ENCODE data around the gene AP2B1. TPM values are rescaled to one million over a fixed set of nuclear protein-coding genes. Genes with fewer than 3 reads are reported as not detected.

AP2B1 gene
- total RNA-seq, 1 experiment from 2014 or later: 70.2 TPM

- ATAC-seq (no peak), DNase-seq (no peak)
- H3K9me2 ChIP-seq (replicated peaks; ENCODE audit: low read length): no peaks in the 10 kb centered on the region
- H3K4me3 ChIP-seq (ENCODE audit: low read length): no peak overlapping the region
- H3K36me3 ChIP-seq (ENCODE audit: low read depth, low read length): no peaks in the 10 kb centered on the region
- H3K27ac ChIP-seq (ENCODE audit: low read length): no peak overlapping the region
- ChIA-PET CTCF (no interaction called here), POLR2A (ENCODE audit: unreplicated experiment) (no interaction called here)
- H3K79me2 ChIP-seq (ENCODE audit: low read length): no peaks in the 10 kb centered on the region
- no peaks in the 10 kb centered on the region for H3F3A ChIP-seq (ENCODE audit: low read length, unreplicated experiment)
- H3K4me2 ChIP-seq (ENCODE audit: low read length): no peak overlapping the region
- no peak overlapping the region for H2AFZ ChIP-seq (ENCODE audit: low read length)
- H3K27me3 ChIP-seq (ENCODE audit: low read length): no peaks in the 10 kb centered on the region
- TF ChIP-seq EZH2phosphoT487 (IDR thresholded peaks at IDR 0.05; ENCODE audit: borderline replicate concordance, low read length) (no peak), EZH2 (IDR thresholded peaks at IDR 0.05; ENCODE audit: low read length, unreplicated experiment) (no peak)
- TF ChIP-seq, protein P1, sequence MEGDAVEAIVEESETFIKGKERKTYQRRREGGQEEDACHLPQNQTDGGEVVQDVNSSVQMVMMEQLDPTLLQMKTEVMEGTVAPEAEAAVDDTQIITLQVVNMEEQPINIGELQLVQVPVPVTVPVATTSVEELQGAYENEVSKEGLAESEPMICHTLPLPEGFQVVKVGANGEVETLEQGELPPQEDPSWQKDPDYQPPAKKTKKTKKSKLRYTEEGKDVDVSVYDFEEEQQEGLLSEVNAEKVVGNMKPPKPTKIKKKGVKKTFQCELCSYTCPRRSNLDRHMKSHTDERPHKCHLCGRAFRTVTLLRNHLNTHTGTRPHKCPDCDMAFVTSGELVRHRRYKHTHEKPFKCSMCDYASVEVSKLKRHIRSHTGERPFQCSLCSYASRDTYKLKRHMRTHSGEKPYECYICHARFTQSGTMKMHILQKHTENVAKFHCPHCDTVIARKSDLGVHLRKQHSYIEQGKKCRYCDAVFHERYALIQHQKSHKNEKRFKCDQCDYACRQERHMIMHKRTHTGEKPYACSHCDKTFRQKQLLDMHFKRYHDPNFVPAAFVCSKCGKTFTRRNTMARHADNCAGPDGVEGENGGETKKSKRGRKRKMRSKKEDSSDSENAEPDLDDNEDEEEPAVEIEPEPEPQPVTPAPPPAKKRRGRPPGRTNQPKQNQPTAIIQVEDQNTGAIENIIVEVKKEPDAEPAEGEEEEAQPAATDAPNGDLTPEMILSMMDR (conservative IDR thresholded peaks at IDR 0.05; ENCODE audit: low read depth, low read length): no peak
- H4K20me1 ChIP-seq (ENCODE audit: low read length): no peaks in the 10 kb centered on the region
- intact Hi-C loops (cut with micrococcal nuclease): no loop called here
- no TSS peak for BruUV-seq (replicated peaks)
- no peaks in the 10 kb centered on the region for H3K9me3 ChIP-seq (ENCODE audit: low read length)
- no peaks in the 10 kb centered on the region for H3K4me1 ChIP-seq (ENCODE audit: insufficient read depth, low read length)
- no peak overlapping the region for H3K9ac ChIP-seq (ENCODE audit: low read length)
Measured at GRCh38 chr17:35745749-35746320, 158.7 kb downstream of the AP2B1 start.

- H3F3A ChIP-seq (ENCODE audit: low read length, unreplicated experiment): no peaks in the 10 kb centered on the region
- H3K9me3 ChIP-seq (ENCODE audit: low read length): no peaks in the 10 kb centered on the region
- ChIA-PET POLR2A (ENCODE audit: unreplicated experiment) (interaction anchor here (0.5 kb wide), 1 partner anchor 62 kb away, joined by 3 read pairs; the partner anchor contains the start of gene TAF15), CTCF (interaction anchor here (0.6 to 1.8 kb wide), 4 partner anchors 17 to 134 kb away, joined by 3 to 14 read pairs (median 5); no protein-coding TSS in a partner anchor)
- no peak overlapping the region for H3K27ac ChIP-seq (ENCODE audit: low read length)
- H3K36me3 ChIP-seq (ENCODE audit: low read depth, low read length): no peaks in the 10 kb centered on the region
- H3K79me2 ChIP-seq (ENCODE audit: low read length): no peaks in the 10 kb centered on the region
- BruUV-seq (replicated peaks): no TSS peak
- H3K9me2 ChIP-seq (replicated peaks; ENCODE audit: low read length): no peaks in the 10 kb centered on the region
- H2AFZ ChIP-seq (ENCODE audit: low read length): no peak overlapping the region
- peak; percentile 76 for DNase-seq
- no peaks in the 10 kb centered on the region for H3K4me1 ChIP-seq (ENCODE audit: insufficient read depth, low read length)
- intact Hi-C loops (cut with micrococcal nuclease): loop anchor here (1.0 kb wide), 2 partner anchors 134 to 192 kb away; no protein-coding TSS in a partner anchor
- H4K20me1 ChIP-seq (ENCODE audit: low read length): no peaks in the 10 kb centered on the region
- H3K4me2 ChIP-seq (ENCODE audit: low read length): no peak overlapping the region
- H3K4me3 ChIP-seq (ENCODE audit: low read length): no peak overlapping the region
- TF ChIP-seq, protein P1 (conservative IDR thresholded peaks at IDR 0.05; ENCODE audit: low read depth, low read length): peak; percentile 77
- TF ChIP-seq EZH2 (IDR thresholded peaks at IDR 0.05; ENCODE audit: low read length, unreplicated experiment) (no peak), EZH2phosphoT487 (IDR thresholded peaks at IDR 0.05; ENCODE audit: borderline replicate concordance, low read length) (no peak)
- ATAC-seq: peak; percentile 90
- no peaks in the 10 kb centered on the region for H3K27me3 ChIP-seq (ENCODE audit: low read length)
- H3K9ac ChIP-seq (ENCODE audit: low read length): no peak overlapping the region
Measured at GRCh38 chr17:35747540-35748017, 160.5 kb downstream of the AP2B1 start.

GRCh38 chr17:35748341-35748841 lies 161.3 kb downstream of the AP2B1 start:
- no peak overlapping the region for H3K9ac ChIP-seq (ENCODE audit: low read length)
- H3K4me1 ChIP-seq (ENCODE audit: insufficient read depth, low read length): no peaks in the 10 kb centered on the region
- intact Hi-C loops (cut with micrococcal nuclease): no loop called here
- BruUV-seq (replicated peaks): no TSS peak
- no peak overlapping the region for H3K4me3 ChIP-seq (ENCODE audit: low read length)
- ChIA-PET CTCF (interaction anchor here (1.8 kb wide), 1 partner anchor 135 kb away, joined by 14 read pairs; no protein-coding TSS in a partner anchor), POLR2A (ENCODE audit: unreplicated experiment) (no interaction called here)
- H3K27ac ChIP-seq (ENCODE audit: low read length): no peak overlapping the region
- no peaks in the 10 kb centered on the region for H3F3A ChIP-seq (ENCODE audit: low read length, unreplicated experiment)
- no peaks in the 10 kb centered on the region for H3K9me3 ChIP-seq (ENCODE audit: low read length)
- no peak overlapping the region for H3K4me2 ChIP-seq (ENCODE audit: low read length)
- TF ChIP-seq EZH2 (IDR thresholded peaks at IDR 0.05; ENCODE audit: low read length, unreplicated experiment): no peak
- TF ChIP-seq EZH2phosphoT487 (IDR thresholded peaks at IDR 0.05; ENCODE audit: borderline replicate concordance, low read length): no peak
- TF ChIP-seq, protein P1 (conservative IDR thresholded peaks at IDR 0.05; ENCODE audit: low read depth, low read length): no peak
- no peaks in the 10 kb centered on the region for H3K36me3 ChIP-seq (ENCODE audit: low read depth, low read length)
- H3K79me2 ChIP-seq (ENCODE audit: low read length): no peaks in the 10 kb centered on the region
- H3K27me3 ChIP-seq (ENCODE audit: low read length): no peaks in the 10 kb centered on the region
- DNase-seq: peak; percentile 24
- ATAC-seq: peak; percentile 40; the same call in 1 of the 2 replicates
- no peaks in the 10 kb centered on the region for H3K9me2 ChIP-seq (replicated peaks; ENCODE audit: low read length)
- no peaks in the 10 kb centered on the region for H4K20me1 ChIP-seq (ENCODE audit: low read length)
- H2AFZ ChIP-seq (ENCODE audit: low read length): no peak overlapping the region

Measured in PC-3 (cell line).